Activated gamma-delta T cell (primary cell): ENCODE measurements around the gene KCNH1.
"Not testable (repeated sequence)": the region's sequence is repeated elsewhere in the genome, so short reads cannot be mapped to it uniquely, and the experiment has no call there.

ENCODE experiments used
- DNase-seq: peaks from one replicate; lab custom pipeline; 2025; lab: John Stamatoyannopoulos, UW

The KCNH1 gene

DNA sequence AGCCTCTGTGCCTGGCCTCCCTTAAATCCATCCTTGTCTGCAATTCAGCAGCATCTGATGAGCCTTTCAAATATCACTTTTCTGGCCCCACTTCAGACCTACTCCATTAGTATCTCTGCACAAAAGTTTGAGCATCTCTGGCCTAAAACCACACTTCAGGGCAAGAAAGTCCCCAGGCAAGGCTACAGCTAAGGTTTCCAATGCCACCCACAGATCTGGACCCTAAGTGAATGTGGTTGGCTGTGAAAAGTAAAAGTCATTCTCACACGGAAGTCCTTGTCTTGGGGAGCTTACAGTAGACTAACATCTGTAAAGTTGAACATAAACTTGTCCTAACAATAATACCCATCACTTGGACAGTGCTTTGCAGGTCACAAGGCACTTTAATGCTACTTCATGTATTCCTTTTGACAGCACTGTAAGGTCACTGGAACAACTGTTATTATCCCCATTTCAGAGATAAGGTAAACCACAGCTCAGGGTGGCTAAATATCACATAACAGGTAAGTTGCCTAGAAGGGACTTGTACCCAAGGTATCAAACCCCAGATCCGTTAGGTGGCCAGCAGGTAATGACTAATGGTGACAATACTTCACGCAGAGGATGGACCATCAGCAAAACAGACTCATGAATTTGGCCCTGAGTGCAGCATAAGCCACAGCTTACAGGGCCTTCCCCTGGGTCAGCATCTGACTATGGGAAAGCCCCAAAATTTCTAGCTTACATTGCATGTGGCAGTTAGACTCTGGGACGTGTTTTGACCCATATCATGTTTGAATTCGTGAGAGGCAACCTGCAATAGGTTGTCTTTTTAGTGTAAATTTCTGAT lies 449.3 kb downstream of the KCNH1 start:
- DNase-seq = no peak

GRCh38 chr1:210683403-210684047 lies 450.4 kb downstream of the KCNH1 start:
- DNase-seq = no peak

DNA sequence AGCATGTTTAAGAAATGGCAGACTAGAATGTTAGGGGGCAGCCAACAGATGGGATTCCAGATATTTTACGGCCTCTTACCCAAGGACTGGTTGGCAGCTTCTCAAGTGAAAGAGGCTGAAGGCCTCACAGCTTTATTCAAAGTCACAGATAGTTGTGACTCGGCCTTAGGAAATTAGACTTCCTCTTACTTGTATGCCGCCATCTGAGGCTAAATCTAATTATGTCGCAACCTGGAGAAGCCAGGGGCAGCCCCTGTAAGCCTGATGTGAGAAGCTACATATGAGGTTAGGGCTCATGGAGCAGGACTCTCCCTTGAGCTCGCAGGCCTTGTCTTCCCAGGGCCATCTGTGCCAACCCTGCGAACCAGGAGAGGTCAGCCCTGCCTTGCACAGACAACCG lies 452.8 kb downstream of the KCNH1 start:
- no peak for DNase-seq

GRCh38 chr1:210678306-210678705 lies 455.6 kb downstream of the KCNH1 start:
- DNase-seq = no peak

- DNase-seq = no peak
Observed at GRCh38 chr1:210677533-210677932, 456.4 kb downstream of the KCNH1 start.

DNA sequence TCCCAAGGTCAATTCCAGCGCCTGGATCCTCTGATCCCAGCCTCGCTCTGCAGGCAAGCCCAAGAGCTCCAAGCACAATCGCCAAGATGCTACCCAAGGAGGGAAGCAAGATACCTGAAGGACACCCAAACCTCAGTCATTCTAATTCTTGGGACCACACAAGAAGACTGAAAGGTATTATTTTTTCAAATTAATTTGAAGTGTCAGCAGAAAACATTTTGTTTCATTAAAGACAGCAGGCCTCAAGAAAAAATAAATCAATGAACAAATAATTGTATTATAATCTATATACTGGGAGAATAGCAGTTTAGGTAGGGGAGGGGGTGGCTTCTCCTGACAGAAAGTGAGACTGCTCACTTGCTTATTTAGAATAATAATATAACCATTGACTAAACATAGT lies 457.4 kb downstream of the KCNH1 start:
- DNase-seq = no peak

- no peak for DNase-seq
Observed at GRCh38 chr1:210674151-210674550, 459.8 kb downstream of the KCNH1 start.

GRCh38 chr1:210669951-210670350 lies 464.0 kb downstream of the KCNH1 start:
- no peak for DNase-seq

DNA sequence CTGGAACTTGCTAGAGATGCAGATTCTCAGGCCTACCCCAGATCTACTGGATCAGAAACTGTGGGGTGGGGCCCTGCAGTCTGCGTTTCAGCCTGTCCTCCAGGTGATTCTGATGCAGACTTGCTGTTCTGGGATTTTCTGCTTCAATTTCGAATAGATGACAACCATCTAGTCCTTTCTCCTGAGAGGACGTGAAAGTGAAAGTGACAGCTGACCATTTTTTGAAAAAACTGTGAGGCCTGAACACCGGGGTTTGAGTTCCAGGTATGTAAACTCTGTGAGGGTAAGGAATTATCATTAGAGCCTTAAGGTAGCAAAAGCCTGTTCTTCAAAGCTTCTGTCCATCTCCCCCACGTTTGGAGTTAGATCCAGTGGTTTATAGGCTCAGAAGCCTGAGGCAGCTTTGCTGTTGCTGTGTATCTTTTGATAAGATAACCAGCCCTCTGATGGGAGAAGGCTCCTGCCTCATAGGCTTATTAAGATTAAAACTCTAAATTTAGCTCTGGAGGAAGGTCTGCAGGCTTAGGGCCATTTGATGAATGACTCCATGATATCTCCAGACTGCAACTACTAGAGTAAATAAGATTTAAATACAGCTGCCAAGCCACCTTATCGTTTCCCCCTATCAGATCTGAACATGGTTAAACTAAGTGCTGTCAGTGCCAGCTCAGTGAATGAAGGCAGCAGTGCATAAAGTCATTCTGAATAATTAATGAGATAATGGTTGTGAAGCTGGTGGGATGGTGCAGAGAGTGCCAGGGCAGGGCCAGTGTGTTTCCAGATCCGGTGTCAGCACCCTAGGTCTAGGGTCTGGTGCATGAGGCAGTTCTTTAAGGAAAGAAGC lies 470.0 kb downstream of the KCNH1 start:
- no peak for DNase-seq

DNA sequence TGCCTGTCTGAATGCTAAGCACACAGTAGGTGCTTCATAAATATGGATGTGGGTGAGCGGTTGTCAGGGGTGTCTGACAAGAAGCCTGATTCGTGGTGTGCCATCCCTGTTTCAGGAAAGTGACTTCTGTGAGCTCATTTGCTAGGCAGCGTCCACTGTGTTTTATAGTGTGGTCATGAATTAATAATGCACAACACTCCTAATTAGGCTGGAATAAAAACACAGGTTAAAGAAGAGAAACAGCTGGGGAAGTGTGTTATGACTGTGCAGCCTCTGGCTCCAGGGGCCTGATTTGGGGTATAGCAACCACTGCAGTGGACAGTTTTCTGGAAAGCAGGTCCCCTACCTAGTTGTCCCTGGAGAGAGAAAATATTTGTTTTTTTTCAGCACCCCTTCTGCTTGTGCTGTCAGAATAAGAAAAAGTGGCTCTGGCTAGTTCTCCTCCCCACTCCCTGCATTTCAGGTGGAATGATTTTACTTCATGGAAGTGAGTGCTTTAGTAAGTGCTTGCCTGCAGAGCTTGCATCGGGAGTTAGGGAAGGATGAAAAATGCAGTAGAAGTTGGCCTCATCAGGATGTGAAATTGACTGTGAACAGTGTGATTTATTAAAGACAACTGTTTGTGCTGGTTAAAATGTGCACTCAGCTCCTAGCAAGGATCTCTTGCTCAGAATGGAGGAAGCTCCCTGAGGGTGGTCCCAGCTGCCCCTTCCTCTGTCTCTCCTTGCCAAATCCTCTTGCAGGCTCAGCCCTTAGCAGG lies 471.5 kb downstream of the KCNH1 start:
- DNase-seq = no peak

DNA sequence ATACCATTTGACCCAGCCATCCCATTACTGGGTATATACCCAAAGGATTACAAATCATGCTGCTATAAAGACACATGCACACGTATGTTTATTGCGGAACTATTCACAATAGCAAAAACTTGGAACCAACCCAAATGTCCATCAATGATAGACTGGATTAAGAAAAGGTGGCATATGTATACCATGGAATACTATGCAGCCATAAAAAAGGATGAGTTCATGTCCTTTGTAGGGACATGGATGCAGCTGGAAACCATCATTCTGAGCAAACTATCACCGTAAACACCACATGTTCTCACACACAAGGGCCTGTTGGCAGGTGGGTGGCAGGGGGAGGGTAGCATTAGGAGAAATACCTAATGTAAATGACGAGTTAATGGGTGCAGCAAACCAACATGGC lies 472.4 kb downstream of the KCNH1 start:
- DNase-seq = not testable (repeated sequence)

DNA sequence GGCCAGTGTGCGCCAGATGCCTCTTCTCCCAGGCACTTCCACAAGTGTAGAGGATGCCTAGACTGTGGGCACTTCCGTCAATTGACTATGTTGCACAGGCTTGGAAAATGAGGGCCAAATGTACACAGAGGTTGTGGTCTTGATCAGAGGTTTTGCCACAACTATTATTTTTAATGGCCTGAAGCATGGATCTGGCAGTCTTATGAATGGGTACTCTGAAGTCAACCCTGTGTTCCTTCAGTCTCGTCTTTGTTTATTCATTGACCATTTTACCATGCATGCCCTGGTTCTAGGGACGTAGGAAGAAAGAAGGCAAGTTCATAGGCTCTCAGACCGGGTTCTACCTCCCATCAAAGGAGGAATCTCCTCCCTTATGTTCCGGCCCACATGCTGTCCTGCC lies 476.1 kb downstream of the KCNH1 start:
- no peak for DNase-seq

DNA sequence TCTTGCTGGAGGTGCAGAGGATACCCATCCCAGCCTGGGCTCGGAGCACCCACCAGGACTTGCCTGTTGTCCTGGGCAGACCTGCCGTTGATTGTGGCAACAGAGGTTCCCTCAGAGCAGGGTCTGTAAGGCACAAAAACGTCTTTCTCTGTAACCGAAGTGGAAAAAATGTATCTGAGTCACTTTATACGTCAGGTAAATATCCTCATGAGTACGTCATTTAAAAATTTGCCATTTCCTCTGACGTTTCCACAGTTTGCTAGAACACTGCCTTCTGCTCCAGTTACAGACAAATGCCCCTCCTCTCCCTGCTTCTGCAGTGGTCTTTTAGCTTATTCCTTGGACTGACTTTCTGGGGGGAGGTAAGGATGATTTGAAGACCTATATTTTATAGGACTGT lies 478.4 kb downstream of the KCNH1 start:
- no peak for DNase-seq

GRCh38 chr1:210654176-210654981 lies 479.6 kb downstream of the KCNH1 start:
- DNase-seq = no peak

GRCh38 chr1:210653771-210654170 lies 480.2 kb downstream of the KCNH1 start:
- no peak for DNase-seq

DNA sequence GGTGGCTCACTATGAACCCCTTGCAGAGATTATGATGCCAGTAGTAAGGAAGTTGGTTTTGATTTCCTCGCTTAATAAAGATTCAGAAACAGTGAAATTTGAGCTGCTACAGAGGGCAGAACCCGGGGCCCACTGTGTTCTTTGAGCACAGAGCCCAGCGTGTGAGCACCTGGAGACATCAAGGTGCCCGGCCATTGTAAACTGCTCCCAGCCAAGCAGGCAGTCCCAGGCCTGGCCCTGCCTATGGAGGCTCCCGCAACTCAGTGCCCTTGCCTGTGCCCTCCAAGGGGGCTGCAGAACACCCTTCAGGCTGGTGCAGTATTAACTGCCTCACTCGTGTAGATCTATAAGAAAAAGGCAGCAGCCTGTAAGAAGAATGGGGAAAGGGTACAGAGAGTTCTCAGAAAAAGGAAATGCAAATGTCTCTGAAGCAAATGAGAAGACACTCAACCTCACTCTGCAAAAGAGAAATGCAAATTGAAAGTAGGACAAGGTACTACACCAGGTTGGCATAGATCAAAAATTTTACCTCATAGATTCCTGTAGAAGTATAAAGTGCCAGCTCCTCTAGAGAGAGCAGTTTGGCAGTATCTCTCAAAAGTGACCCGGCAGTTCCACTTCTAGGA lies 481.5 kb downstream of the KCNH1 start:
- DNase-seq = no peak

- DNase-seq = no peak
Observed at GRCh38 chr1:210650403-210650802, 483.5 kb downstream of the KCNH1 start.

DNA sequence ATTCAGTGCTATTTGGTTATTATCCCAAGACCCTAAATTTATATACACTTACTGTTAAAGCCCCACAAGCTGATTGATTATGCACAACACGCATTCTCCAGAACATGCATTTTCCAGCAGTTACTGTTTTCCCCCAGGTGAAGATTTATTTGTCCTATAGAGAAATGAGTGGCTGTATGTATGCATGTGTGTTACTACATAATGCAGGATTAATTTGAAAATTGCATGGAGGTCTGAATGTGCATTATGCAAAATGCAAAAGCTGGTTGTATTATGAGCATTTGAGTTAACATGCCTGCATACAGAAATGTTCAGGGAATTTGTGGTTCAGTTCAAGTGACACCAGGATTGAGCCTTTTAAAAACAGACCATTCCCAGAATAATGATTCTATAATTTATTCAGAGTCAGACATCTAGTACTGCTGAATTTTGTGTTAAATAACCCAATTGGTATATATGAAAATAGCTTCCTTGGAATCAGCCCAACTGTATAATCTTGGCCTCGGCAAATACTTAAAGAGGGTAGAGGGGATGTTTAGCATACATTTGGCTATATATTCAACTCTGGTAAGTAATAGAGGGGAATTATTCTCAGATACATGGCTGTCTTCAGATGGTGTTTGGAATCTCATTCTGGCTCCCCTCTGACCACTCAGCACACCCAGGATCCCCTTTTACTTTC lies 485.2 kb downstream of the KCNH1 start:
- no peak for DNase-seq

- no peak for DNase-seq
Observed at GRCh38 chr1:210647406-210648333, 486.3 kb downstream of the KCNH1 start.
